Vagina (tissue), 2 donors: ENCODE results near the gene TOMM7. TPM values are rescaled to one million over a fixed set of nuclear protein-coding genes. Genes with fewer than 3 reads are reported as not detected.
"Not testable (repeated sequence)": the region's sequence is repeated elsewhere in the genome, so short reads cannot be mapped to it uniquely, and the experiment has no call there.

ENCODE experiments used
- DNase-seq, 2 donors: peaks; one replicate each; pipeline ENCODE4 v3.0.0-alpha.2; 2017; ENCODE audit errors: extremely low spot score in 2 of 2
- H3K27ac ChIP-seq: fragments of 200-600 bp; sonication (generic); one replicate; pipeline ENCODE4 v1.5.1; 2019
- H3K27me3 ChIP-seq: fragments of 200-600 bp; sonication (generic); one replicate; pipeline ENCODE4 v1.5.1; 2019
- H3K36me3 ChIP-seq, 2 donors: fragments of 200-600 bp; sonication (generic); one replicate each; pipeline ENCODE4 v1.5.1; 2017 to 2019
- H3K4me1 ChIP-seq: fragments of 200-600 bp; sonication (generic); one replicate; pipeline ENCODE4 v1.5.1; 2019
- H3K4me3 ChIP-seq, 2 donors: fragments of 200-600 bp; sonication (generic); 1 replicate in 1 of 2; 2 replicates in 1 of 2; pipeline ENCODE4 v1.5.1; 2016 to 2019
- H3K9me3 ChIP-seq: fragments of 200-600 bp; sonication (generic); one replicate; pipeline ENCODE4 v1.5.1; 2019
- POLR2A ChIP-seq, 2 donors: fragments of 450-650 bp; IDR thresholded peaks; one replicate each; pipeline ENCODE4 v1.6.1; 2017; ENCODE audit warnings: antibody characterized with exemption in 2 of 2, mild to moderate bottlenecking in 2 of 2, moderate library complexity in 2 of 2
- POLR2AphosphoS5 ChIP-seq, 2 donors: sonication (generic); formaldehyde crosslinking; IDR thresholded peaks; one replicate each; pipeline ENCODE4 v1.9.0; 2017; ENCODE audit warnings: antibody characterized with exemption in 2 of 2, mild to moderate bottlenecking in 2 of 2, low read depth in 1 of 2; ENCODE audit not compliant: insufficient read depth in 1 of 2
- intact Hi-C: fragments of 100-400 bp; cut with DNase I; formaldehyde crosslinking; loops from one replicate; pipeline ENCODE4 v1.15.1; 2023
- total RNA-seq: library from RNA; depleted of rRNA; stranded (reverse); fragments of >200 nt; gene quantifications from one replicate; pipeline ENCODE4 v1.2.3, GENCODE V29; 2016
- TF ChIP-seq, protein P1 (sequence below), 3 experiments: fragments of 450-650 bp in 2 of 3; fragments of 200-600 bp in 1 of 3; sonication (generic) in 1 of 3; IDR thresholded peaks; one replicate each; pipeline ENCODE4 v1.5.1; 2017 to 2019; ENCODE audit warnings: antibody characterized with exemption in 3 of 3, mild to moderate bottlenecking in 2 of 3, moderate library complexity in 2 of 3

TOMM7 gene
- total RNA-seq, 1 donor from 2014 or later: 167 TPM

GRCh38 chr7:22854158-22855048 is 31.8 kb upstream of the TOMM7 start:
- Histone ChIP-seq H3K27ac (peak overlapping the region; percentile 99), H3K36me3 (peaks cover 0 to 5% of the 10 kb centered on the region in 2 donors), H3K27me3 (no peaks in the 10 kb centered on the region), H3K4me1 (peaks cover 40% of the 10 kb centered on the region), H3K9me3 (no peaks in the 10 kb centered on the region), H3K4me3 (peak overlapping the region; percentile 70 to 82)
- peak in 1 of 2 donors; percentile 94 for DNase-seq
- intact Hi-C loops: loop anchor here (5.0 kb wide), 1 partner anchor 158 kb away; the partner anchor contains the start of gene HYCC1
- TF ChIP-seq POLR2AphosphoS5 (IDR thresholded peaks at IDR 0.05; ENCODE audit: insufficient read depth in 1 of 2, low read depth in 1 of 2) (peak; percentile 16 to 95), POLR2A (IDR thresholded peaks at IDR 0.05) (no peak)
- TF ChIP-seq, protein P1, sequence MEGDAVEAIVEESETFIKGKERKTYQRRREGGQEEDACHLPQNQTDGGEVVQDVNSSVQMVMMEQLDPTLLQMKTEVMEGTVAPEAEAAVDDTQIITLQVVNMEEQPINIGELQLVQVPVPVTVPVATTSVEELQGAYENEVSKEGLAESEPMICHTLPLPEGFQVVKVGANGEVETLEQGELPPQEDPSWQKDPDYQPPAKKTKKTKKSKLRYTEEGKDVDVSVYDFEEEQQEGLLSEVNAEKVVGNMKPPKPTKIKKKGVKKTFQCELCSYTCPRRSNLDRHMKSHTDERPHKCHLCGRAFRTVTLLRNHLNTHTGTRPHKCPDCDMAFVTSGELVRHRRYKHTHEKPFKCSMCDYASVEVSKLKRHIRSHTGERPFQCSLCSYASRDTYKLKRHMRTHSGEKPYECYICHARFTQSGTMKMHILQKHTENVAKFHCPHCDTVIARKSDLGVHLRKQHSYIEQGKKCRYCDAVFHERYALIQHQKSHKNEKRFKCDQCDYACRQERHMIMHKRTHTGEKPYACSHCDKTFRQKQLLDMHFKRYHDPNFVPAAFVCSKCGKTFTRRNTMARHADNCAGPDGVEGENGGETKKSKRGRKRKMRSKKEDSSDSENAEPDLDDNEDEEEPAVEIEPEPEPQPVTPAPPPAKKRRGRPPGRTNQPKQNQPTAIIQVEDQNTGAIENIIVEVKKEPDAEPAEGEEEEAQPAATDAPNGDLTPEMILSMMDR (IDR thresholded peaks at IDR 0.05): peak in 2 of 3 experiments; percentile 17 to 35

DNA sequence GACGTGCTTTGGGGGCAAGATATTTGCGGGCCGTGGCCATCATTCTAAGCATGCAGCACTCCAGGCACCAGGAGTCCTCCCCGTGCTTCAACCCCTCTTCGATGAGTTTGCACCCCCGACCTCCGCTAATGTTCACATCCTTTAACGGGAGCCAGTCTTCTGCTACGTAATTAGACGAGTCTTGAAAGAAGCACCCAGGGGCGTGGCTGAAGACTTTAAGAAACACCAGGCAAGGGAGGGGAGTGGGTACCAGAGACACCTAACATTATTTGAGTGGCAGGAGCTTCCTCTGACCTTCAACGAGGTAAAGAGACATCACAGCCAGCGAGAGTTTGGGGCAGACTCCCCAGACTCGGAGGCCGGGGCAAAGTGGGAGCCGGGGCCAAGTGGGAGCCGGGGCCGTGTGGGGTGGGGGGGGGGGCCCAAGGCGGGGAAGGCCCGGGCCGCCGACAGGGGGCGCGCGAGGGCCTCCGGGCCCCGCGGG is 31.1 kb upstream of the TOMM7 start:
- Histone ChIP-seq H3K36me3 (peaks cover 0 to 5% of the 10 kb centered on the region in 2 donors), H3K4me3 (peak overlapping the region; percentile 70 to 82), H3K27me3 (no peaks in the 10 kb centered on the region), H3K4me1 (peaks cover 33% of the 10 kb centered on the region), H3K27ac (peak overlapping the region; percentile 99), H3K9me3 (no peaks in the 10 kb centered on the region)
- TF ChIP-seq POLR2A (IDR thresholded peaks at IDR 0.05): no peak
- TF ChIP-seq, protein P1 (IDR thresholded peaks at IDR 0.05): peak in 2 of 3 experiments; percentile 16 to 91
- intact Hi-C loops: loop anchor here (5.0 kb wide), 1 partner anchor 159 kb away; the partner anchor contains the start of gene HYCC1
- no peak for DNase-seq

DNA sequence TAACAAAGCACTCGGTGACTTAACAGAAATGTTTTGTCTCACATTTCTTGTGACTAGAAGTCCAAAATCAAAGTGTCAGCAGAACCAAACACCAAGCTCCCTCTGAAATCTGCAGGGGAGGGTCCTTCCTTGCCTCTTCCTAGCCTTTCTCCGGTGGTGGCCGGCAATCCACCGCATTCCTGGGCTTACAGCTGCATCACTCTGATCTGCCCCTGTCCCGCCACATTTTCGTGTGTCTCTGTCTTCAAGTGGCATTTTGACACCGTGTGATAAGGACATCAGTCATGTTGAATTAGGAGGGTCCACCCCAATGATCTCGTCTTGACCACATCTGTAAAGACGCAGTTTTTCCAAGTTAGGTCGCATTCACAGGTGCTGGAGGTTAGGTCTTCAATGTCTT is 30.5 kb upstream of the TOMM7 start:
- DNase-seq: no peak
- Histone ChIP-seq H3K9me3 (no peaks in the 10 kb centered on the region), H3K36me3 (peaks cover 0 to 5% of the 10 kb centered on the region in 2 donors), H3K27me3 (no peaks in the 10 kb centered on the region), H3K4me1 (peaks cover 27% of the 10 kb centered on the region), H3K4me3 (no peak overlapping the region), H3K27ac (peak overlapping the region; percentile 99)
- intact Hi-C loops: loop anchor here (5.0 kb wide), 1 partner anchor 159 kb away; the partner anchor contains the start of gene HYCC1
- TF ChIP-seq POLR2A (IDR thresholded peaks at IDR 0.05) (no peak), POLR2AphosphoS5 (IDR thresholded peaks at IDR 0.05; ENCODE audit: insufficient read depth in 1 of 2, low read depth in 1 of 2) (no peak)
- TF ChIP-seq, protein P1 (IDR thresholded peaks at IDR 0.05): no peak

DNA sequence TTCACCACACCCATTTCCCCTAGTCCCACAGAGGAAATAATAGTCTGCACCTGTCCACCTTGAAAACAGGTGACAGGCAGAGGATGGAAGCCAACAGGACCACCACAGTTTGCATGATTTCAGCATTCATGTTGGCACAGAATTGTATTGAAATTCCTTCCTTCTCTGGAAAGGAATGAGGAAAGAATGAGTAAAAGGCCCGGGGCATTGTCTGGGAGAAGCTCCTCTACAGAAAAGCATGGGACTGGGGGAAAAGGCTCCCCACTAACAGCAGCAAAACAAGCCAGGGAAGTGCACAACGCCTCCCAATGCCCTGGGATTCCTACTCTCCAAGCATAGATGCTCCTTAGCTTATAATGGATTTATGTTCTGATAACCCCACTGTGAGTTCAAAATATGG is 28.5 kb upstream of the TOMM7 start:
- Histone ChIP-seq H3K27me3 (no peaks in the 10 kb centered on the region), H3K4me1 (peaks cover 19% of the 10 kb centered on the region), H3K36me3 (no peaks in the 10 kb centered on the region), H3K4me3 (no peak overlapping the region), H3K9me3 (no peaks in the 10 kb centered on the region), H3K27ac (no peak overlapping the region)
- intact Hi-C loops: loop anchor here (5.0 kb wide), 1 partner anchor 161 kb away; the partner anchor contains the start of gene HYCC1
- TF ChIP-seq, protein P1 (IDR thresholded peaks at IDR 0.05): no peak
- TF ChIP-seq POLR2A (IDR thresholded peaks at IDR 0.05): no peak
- TF ChIP-seq POLR2AphosphoS5 (IDR thresholded peaks at IDR 0.05; ENCODE audit: insufficient read depth in 1 of 2, low read depth in 1 of 2): no peak
- no peak for DNase-seq

DNA sequence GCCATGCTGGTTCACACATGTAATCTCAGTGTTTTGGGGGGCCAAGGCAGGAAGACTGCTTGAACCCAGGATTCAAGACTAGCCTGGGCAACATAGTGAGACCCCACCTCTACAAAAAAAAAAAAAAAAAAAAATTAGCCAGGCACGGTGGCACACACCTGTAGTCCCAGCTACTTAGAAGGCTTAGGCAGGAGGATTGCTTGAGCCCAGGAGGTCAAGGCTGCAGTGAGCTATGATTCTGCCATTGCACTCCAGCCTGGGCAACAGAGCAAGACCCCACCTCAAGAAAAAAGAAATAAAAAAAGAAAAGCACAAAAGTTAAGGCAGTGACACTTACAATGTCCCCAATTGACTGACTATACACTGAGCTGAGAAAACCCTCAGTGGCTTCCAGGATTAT is 27.7 kb upstream of the TOMM7 start:
- not testable (repeated sequence) for H3K27me3 ChIP-seq, H3K27ac ChIP-seq, H3K36me3 ChIP-seq, H3K9me3 ChIP-seq, DNase-seq, H3K4me3 ChIP-seq
- H3K4me1 ChIP-seq: peaks cover 11% of the 10 kb centered on the region
- intact Hi-C loops: loop anchor here (5.0 kb wide), 1 partner anchor 162 kb away; the partner anchor contains the start of gene HYCC1
